ENCODE results near the gene PSMB8.
"Not testable (repeated sequence)": the region's sequence is repeated elsewhere in the genome, so short reads cannot be mapped to it uniquely, and the experiment has no call there.

The PSMB8 gene

DNA sequence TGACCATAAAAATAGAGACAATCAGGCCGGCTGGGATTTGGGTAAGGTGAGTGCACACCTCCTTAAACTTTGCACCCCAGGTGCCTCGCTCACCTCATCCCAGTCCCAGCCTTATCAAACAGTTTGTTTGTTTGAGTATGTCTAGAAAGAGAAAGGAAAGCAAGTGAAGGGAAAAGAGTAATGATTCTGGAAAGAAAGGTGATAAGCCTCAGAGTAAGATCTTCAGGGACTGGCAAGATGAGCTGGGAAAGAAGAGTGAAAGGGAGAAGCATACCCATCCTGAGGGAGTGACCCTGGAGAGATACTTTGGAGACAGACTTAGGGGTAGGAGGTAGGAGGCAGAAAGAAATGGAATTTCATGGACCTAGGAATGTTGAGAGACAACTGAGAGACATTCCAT is 7.0 kb downstream of the PSMB8 start:
- DNase-seq = no peak

- no peak for DNase-seq
Observed at GRCh38 chr6:32835167-32835893, 8.5 kb downstream of the PSMB8 start.

- no peak for DNase-seq
Observed at GRCh38 chr6:32833664-32834063, 10.2 kb downstream of the PSMB8 start.

GRCh38 chr6:32832535-32832934 is 11.3 kb downstream of the PSMB8 start:
- no peak for DNase-seq

- DNase-seq = no peak
Observed at GRCh38 chr6:32830936-32831335, 12.9 kb downstream of the PSMB8 start.

GRCh38 chr6:32830017-32830416 is 13.8 kb downstream of the PSMB8 start:
- DNase-seq = no peak

DNA sequence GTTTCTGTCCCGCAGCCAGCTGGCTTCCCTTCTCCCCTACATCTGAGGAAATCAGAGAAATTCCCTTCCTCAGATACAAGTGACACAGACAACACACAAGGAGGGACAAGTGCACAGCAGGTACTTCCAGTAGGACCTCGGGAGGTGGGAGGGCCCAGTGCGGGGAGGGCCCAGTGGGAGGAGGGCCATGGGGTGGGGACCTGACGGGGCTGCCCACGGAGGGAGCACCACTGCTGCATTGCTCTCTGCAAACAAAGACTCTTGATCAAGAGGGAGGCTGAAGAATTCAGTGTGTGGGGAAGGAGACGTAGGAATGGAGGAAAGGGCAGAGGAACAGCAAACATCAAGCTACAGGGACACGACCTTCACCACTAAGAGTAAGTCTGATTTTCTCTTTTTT is 14.4 kb downstream of the PSMB8 start:
- no peak for DNase-seq

GRCh38 chr6:32827025-32827424 is 16.8 kb downstream of the PSMB8 start:
- no peak for DNase-seq

GRCh38 chr6:32825966-32826365 is 17.9 kb downstream of the PSMB8 start:
- DNase-seq = no peak

DNA sequence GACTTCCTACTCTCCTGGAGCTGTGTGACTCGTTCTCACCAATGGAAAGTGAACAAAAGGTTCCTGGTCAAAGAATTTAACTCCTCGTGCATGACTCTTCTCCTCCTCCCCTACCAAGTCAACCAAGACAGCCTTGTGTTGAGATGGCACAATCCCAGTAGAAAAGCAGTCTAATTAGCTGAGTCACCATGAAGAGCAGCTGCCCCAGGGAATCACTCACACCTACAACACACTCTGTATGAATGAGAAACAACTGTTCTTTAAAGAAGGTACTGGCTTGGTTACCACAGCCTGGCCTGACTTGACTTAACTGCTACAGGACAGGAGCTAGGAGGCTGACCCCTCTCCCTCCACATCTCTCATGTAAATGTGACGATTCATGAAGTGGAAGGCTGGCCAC is 24.1 kb downstream of the PSMB8 start:
- no peak for DNase-seq

DNA sequence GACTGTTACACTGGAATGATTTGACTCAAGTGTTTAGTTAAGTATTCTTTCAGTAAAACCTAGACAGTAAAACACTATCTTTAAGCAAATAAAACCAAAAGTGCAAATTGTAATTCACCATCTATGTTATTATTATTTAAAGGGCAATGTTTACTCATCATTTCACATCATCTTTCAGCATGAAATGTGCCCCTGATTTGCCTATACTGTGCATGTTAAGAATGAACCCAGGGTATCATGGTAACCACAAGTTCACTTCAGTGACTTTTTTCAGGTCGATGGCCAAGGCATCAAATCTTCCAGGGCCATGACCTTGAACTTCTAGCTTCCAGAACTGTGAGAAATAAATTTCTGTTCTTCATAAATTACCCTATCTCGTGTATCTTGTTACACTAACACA is 25.0 kb downstream of the PSMB8 start:
- no peak for DNase-seq

- no peak for DNase-seq
Observed at GRCh38 chr6:32816746-32817204, 27.1 kb downstream of the PSMB8 start, which contains the start of gene HLA-DOB. Gene HLA-DOB, minus strand, starts transcription at chr6:32817002. Its CDS starts 51 bp downstream, at chr6:32816951.

DNA sequence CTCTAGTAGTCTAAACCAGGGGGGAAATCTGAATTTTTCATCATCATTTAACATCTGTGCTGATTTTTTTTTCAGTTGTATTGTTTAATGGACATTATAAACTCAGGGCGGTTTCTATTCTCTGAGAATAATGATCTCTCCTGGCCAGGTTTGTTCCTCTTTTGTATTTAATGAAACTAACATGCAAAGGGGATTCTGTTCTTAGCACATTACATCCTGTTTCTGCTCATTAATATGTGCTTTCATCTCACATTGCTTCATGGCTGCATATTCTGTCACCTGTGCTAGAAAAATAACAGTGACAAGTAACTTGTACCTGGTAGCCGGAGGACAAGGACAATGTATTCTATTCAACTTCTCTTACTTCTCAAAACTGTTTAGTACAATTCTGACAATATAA is 27.9 kb downstream of the PSMB8 start:
- no peak for DNase-seq

DNA sequence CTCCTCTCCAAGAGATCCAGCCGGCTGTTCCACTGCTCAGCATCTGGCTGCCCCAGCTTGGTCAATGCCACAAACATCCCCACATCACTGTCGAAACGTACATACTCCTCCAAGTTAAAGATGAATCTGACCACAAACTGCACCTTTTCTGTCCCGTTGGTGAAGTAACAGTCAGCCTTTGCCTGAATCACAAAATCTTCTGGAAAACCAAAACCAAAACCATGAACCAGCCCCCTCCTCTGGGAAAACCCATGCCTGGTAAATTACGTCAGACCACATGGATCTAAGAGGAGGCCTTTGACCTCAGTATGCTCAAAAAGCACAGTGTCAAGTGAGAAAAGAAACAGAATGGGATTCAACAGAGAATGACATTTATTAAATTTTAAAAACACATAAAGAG is 28.7 kb downstream of the PSMB8 start:
- DNase-seq = no peak

GRCh38 chr6:32814145-32814544 is 29.7 kb downstream of the PSMB8 start:
- no peak for DNase-seq

GRCh38 chr6:32809171-32809570 is 34.7 kb downstream of the PSMB8 start:
- DNase-seq = no peak

DNA sequence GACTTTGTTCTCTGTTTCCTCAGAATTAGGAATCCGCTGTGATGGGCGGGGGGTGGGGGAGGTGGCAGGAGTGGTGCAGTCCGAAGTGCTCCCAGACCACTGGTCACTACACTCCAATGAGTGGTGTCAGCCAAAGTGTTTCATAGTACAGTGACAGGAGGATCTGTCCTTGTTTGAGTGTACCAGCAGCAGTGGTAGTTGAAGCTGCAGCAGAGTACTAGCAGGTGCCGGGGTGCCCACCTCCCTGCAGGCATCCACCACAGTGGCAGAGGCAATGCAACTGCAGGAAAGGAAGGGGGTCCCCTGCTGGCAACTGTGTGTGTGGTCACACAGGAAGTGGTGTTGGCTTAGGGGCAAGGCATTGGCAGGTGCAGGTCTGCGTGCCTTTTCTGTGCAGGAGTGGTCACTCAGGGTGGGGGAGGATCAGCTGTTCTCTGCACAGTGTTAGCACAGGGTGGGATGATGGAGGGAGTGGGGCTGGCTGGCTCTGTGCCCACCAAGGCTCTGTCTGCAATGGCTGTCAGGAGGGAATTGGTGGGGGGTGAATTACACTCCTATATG is 36.7 kb downstream of the PSMB8 start:
- DNase-seq = no peak

DNA sequence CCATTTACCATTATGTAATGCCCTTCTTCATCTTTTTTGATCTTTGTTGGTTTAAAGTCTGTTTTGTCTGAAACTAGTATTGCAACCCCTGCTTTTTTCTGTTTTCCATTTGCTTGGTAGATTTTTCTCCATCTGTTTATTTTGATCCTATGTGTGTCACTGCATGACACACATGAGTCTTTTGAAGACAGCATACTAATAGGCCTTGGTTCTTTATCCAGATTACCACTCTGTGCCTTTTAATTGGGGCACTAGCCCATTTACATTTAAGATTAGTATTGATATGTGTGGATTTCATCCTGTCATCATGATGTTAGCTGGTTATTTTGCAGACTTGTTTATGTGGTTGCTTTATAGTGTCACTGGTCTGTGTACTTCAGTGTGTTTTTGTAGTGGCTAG is 38.4 kb downstream of the PSMB8 start:
- DNase-seq = not testable (repeated sequence)

- no peak for DNase-seq
Observed at GRCh38 chr6:32803416-32803815, 40.4 kb downstream of the PSMB8 start.

GRCh38 chr6:32799740-32800139 is 44.1 kb downstream of the PSMB8 start:
- no peak for DNase-seq

DNA sequence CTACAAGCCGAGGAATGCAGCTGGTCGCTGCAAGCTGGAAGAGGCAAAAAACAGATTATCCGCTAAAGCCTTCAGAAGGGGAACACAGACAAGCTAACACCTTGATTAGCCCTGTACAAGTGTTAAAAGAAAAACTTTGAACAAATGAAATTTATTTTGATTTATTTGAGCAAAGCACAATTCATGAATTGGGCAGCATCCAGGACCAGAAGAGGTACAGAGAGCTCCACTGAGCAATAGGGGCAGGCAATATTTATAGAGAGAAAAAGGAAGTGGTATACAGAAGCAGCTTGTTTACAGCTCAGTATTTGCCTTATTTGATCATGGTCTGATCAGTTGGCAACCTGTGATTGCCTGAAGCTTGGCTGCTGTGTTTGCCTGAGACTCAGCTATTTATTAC is 44.7 kb downstream of the PSMB8 start:
- no peak for DNase-seq

DNA sequence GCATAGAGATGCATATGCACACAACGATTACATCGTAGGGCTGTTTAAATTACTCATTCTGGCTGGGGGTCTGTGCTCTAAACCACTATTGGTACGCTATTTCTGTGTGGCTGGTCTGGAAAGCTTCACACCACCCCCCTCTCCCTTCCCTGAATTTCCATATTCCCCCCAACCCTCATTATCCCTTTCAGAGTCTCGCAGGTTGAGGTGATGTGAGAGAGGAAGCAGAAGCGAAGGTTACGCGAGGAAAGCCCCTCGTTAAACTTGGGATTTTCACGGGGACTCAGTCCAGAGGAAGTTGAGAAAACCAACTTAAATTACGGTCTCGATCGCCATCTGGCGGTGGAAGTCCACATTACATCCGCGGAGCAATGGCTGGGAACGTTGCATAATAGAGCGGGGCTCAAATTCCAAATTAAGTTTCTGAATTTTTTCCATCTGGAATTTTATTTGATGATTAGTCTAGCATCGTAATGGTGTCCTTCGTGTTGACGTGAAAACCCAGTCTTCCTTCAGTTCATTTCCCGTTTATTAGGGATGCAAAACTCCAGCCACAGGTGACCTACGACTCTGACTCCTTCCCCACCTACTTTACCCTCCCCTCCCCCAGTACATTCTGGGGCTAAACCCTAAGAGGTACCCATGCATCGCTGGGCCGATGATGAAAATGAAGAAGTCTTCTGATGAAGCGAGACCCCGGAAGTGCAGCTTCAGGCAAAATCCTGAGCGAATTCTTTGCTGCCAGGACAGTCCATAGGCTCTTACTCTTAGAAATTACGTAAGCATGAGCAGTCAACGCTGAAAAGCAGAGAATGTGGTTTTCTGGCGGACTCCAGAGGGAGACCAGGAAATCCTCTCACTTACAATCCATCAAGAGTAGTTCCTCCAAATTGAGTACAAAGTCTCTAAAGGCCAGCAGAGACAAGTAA is 46.7 kb downstream of the PSMB8 start:
- DNase-seq = no peak

GRCh38 chr6:32794510-32794909 is 49.3 kb downstream of the PSMB8 start:
- no peak for DNase-seq

All from activated gamma-delta T cell (primary cell).